ENCODE data around the gene PMPCB.
A peak's percentile ranks its signal among the peaks of the same experiment; 100 is the strongest.
"Not testable (repeated sequence)": the region's sequence is repeated elsewhere in the genome, so short reads cannot be mapped to it uniquely, and the experiment has no call there.

The PMPCB gene, protein sequence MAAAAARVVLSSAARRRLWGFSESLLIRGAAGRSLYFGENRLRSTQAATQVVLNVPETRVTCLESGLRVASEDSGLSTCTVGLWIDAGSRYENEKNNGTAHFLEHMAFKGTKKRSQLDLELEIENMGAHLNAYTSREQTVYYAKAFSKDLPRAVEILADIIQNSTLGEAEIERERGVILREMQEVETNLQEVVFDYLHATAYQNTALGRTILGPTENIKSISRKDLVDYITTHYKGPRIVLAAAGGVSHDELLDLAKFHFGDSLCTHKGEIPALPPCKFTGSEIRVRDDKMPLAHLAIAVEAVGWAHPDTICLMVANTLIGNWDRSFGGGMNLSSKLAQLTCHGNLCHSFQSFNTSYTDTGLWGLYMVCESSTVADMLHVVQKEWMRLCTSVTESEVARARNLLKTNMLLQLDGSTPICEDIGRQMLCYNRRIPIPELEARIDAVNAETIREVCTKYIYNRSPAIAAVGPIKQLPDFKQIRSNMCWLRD

DNA sequence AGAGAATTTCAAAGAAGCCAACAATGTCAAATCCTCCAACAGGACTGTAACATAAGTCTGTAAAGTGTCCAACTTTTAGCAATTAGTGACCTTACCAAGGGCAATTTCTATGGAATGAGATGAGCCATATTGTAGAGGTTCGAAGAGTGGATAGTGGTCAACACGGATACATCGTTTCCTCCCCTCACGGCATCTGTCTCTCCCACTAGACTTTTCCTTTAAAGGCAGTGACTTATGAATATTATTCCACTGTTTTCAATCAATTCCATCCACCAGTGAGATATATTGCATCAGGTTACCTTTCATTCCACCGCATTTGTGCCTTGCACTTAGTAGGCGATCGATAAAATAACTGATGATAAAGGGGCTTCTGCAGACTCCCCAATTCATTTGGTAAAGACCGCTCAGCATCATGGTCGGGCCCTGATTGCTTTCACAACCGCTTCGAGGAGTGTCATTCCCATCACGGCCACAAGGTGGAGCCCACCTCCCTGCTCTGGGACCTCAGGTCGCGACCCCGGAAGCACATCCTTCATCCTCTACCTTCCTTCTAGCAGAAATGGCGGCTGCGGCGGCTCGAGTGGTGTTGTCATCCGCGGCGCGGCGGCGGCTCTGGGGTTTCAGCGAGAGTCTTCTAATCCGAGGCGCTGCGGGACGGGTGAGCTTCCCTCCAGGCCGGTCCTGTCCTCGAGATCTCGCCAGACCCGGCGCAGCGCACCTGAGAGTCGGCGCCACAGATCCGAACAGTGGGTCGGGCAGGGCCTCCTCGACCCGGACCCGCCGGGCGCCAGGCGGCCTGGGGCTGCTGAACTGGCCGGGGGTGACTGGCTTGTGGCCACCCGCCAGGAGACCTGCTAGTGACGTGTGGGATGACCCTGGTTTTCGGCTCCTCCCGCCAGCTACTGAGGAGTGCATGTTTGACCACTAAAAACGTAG is at the start of gene PMPCB:
TSS of gene PMPCB (plus strand) at position 535 of the 936 bp plus-strand sequence. CDS start at position 560, 25 bp downstream.
- DNase-seq, result peak; percentile 95 to 96

DNA sequence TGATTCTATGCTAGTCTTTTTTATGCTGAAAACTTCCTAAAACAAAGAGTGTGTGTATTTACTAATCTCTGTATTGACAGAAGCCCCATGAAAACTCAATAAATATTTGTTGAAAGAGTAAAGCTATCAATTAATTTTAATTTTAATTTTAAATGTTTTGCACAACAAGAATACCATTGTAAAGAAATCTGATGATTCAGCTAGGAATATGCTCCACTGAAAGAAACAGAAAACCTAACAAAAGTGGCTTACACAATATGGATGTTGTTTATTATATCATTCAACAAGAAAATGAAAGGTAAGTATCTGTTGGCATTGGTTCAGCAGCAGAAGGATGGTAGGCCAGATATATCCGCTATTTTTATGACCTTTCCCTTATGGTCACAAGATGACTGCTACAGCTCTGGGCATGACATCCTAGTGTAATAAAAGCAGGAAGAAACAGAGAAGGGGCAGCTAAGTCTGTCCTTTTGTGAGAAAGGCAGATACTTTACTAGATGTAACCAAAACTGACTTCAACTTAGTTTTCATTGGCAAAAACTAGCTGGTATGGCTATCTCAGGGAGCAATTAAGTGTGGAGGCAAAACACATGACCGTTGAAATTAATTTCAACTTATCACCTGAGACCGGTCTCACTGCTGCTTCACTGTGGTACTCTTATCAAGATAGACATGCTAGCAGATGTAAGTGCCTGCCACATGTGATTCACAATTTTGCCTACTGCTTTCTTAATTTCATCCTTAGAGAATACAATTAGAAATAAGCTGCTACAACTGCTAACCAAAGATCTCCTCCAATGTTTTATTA is 43.3 kb upstream of the PMPCB start:
- not testable (repeated sequence) for DNase-seq

DNA sequence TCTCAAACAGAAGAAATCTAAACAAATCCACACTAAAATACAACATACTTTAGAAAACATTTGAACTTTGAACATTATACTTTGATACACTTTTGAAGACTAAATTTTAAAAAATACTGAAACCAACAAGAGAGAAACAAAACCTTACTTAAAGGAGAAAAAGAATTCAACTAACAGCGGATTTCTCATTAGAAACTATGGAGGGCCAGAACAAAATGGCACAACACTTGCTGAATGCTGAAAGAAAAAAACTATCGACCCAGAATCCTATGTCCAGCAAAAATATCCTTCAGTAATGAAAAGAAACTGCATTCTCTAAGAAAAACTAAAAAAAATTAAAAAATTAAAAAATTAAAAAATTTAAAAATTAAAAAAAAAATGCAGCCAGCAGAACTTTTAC is 33.2 kb upstream of the PMPCB start:
- DNase-seq, result not testable (repeated sequence)

DNA sequence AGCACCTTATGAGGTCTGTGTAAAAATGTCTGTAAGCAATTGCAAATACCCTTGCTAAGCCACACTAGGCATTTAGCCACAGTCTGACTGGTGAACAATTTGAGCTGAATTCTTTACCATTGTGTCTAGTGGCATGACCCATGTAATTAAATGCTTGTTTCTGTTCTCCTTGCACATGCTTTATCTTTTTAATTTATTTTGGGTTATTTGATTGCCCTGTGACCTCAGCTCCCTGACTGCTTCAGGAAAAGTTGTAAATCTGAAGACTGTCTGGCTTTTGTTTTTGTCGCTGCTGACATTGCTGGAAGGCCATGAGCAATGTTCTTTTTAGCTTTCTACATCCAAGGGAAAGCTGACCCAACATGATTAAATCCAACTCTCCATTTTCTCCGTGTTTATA is 31.0 kb upstream of the PMPCB start:
- DNase-seq, result not testable (repeated sequence)

DNA sequence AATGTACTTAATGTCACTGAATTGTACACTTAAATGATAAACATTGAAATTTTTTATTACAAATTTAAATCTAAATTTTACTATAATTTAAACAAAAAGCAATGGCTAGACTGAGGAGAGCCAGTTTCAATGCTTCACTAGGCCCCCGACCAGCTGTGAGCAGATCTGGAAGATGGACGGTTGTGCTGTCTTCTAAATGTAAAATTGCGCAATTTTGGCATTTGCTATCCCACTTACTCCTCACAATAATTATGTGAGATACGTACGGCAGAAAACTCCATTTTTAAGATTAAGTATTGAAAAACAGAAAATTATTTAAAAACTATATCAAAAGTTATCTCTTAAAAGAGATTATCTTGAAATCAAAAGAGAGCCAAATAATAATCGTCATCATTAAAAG is 23.9 kb upstream of the PMPCB start:
- not testable (repeated sequence) for DNase-seq

DNA sequence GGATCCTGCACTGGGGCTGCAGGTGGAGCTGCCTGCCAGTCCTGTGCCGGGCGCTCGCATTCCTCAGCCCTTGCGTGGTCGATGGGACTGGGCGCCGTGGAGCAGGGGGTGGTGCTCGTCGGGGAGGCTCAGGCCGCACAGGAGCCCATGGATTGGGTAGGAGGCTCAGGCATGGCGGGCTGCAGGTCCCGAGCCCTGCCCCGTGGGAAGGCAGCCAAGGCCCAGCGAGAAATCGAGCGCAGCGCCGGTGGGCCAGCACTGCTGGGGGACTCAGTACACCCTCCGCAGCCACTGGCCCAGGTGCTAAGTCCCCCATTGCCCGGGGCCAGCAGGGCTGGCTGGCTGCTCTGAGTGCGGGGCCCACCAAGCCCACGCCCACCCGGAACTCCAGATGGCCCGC is 22.4 kb upstream of the PMPCB start:
- not testable (repeated sequence) for DNase-seq

DNA sequence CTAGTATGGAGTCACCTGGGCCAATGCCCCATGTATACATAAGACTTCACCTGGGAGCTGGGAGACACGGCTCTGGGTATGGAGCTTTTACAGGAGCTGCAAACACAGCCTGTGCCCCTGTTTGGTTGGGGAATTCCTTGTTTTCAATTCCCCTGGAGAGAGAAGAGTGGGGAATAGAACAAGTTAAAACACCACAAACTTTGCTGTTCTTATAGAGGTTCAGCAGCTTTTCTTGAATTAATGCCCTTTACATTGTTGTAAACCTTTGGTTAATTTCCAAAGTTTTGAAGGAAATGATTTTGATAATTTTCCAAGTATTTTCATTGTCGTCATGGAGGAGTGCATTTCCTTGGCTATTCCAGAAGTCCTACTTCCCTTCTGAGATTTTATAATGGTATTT is 19.0 kb upstream of the PMPCB start:
- not testable (repeated sequence) for DNase-seq

DNA sequence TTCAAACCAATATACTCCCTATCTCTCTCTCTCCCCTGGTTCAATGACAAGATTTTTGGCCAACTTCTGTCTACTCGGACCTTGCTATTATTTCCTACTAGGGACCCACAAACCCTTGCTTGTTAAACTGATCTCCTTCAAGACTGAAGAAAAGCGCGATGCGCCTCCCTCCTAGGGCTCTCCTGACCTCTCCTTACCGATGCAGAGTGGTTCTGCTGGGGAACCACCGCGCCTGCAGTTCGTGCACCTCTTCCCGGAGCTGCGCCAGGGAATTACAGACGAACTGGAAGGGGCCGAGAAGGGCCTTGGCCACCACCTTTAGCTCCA is 17.6 kb upstream of the PMPCB start:
- not testable (repeated sequence) for DNase-seq

DNA sequence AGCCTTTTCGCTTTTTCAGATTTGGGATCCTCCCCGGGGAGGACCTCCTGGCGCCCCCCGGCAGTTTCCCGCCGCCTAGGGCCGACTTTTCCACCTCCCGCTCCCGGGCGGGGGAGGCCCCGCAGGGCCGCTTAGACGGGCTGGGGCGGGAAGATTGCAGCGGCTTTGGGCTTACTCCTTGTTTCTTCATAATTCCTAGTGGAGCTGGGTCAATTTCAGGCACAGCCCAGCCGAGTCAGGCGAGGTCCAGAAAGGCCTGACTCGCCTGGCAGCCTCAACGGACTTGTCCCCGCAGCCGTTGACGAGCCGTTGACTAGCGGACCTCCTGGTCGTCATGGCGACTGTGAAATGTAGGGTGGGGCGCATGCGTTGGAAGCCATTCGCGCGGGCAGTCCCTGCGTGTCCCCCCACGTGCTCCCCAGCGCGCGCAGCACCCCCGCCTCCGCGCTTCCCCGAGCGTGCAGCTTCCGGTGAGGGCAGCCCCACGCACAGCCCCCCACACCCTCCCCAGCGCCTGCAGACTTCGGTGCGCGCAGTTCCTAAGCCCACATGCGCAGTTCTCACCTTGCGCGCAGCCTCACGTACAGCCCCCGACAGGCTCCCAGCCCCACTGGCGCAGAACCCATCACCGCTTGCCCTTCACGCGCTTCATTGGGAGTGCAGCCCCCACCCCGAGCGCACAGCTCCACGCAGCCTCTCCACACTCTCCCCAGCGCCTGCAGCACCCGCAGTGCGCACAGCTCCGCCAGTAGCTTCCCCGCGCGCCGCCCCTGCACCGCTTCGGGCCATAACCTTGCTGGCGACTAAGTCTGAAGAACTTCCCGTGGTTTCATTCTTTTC is 17.1 kb upstream of the PMPCB start:
- DNase-seq, result peak; percentile 95

DNA sequence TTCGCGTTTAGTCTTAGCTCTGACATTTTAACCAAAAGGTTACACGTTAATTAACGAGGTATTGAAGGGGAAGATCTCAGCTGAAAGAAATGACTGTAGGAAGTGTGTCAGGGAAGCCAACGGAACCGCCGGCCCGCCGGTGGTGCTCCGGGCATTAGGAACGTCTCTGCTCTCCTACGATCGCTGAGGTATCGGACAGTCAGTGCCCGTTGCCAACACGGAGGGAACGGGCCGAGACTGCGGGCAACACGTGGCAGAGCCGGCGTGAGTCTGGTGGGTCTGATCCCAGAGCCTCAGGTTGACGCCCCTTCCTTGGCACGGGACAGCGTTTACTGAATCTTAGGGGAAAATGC is 16.5 kb upstream of the PMPCB start:
- not testable (repeated sequence) for DNase-seq

DNA sequence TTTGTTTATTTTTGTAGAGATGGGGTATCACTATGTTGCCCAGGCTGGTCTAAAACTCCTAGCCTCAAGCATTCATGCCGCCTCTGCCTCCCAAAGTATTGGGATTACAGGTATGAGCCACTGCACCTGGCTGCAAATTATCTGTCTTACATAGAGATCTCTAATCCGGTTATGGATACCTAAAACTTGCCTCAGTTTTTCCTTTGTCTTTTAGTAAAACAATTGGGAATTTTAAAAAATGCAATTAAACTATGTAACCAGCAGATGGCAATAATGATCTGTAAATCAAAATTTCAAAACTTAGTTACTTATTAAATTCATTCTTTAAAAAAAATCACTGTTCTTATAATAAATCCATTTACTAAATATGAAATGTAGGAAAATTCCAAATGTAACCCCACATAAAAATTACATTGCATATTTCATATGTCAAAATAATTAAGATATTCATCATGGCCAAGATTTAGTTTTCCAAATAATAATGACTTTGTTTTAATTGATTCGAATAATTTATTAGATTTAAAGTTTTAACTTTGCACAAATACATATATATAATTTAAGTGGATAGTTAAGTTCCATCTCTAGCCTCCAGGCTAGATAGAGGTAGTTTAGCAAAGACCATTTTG is 14.3 kb upstream of the PMPCB start:
- DNase-seq, result not testable (repeated sequence)

DNA sequence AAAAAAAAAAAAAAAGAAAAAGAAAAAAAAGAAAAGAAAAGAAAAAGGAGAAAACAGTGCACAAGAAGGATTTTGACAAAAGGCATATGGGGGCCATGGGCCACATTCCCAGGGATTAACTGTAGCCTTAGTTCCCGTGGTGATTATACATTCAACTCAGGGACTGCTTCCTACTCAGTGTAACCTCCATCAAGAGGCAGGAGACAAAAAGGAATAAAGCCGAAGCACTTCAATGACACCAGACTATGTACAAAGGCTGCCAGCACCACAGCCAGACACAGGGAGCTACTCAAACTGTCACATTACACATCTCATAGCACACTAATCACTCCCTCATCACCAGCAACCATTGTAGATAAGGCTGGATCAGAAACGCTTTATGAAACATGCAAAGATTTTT is 5.1 kb upstream of the PMPCB start:
- DNase-seq, result no peak

DNA sequence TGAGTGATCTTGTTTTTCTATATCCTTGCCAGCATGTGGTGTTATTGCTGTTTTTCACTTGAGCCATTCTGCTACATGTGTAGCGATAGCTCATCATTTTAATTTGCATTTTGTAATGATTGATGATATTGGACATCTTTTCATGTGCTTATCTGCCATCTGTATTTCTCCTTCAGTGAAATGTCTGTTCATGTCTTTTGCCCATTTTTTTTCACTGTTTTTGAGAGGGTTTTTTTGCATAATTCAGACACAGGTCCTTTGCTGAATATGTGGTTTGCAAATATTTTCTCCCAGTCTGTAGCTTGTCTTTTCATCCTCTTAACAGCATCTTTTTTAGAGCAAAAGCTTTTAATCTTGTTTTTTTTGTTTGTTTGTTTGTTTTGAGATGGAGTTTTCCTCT is 3.7 kb upstream of the PMPCB start:
- DNase-seq, result no peak

DNA sequence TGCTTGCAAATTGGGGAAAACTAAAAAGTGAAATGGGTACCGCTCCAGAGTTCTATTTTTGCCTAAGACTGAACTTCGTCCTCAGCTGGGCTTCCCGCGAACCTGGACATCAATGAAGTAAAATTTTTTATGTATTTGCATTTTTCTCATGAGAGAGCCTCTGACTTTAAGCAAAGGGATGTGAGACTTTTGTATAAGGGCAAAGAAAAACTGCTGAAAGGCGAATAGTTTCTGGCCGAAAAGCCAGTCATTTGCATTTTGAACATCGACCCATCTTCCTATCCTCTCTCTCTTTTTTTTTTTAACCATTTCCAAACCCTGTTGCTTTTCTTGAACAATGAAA is 573 bp downstream of the PMPCB start:
- DNase-seq, result no peak

DNA sequence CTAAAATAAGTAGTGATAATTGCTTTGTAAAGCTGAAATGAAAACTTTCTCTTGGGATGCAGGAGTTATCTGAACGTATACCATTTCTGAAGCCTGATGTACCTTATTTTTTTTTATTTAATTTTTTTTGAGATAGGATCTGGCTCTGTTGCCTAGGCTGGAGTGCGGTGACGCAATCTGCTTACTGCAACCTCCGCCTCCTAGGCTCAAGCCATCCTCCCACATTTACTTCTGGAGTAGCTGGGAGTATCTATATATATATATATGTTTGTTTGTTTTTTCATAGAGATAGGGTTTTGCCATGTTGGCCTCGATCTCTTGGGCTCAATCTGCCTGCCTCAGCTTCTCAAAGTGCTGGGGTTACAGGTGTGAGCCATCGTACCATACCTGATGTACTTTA is 2.4 kb downstream of the PMPCB start:
- DNase-seq, result no peak

DNA sequence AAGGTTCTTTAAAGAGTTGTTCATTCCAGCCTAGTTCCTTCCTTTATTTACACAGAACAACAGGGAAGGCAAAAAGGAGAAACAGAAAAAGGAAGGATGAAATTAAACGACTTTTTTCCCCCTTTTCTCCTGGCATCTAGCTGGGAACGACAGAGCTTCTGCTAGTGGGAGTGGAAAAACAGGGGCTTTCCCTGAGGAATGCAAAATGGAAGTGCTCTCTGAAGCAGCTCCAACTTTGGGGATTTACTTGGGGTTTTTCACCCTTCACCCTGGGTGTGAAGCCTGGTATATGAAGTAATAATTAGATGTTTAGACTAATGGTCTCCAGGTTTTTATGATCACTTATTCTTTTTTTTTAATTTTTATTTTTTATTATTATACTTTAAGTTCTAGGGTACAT is 4.2 kb downstream of the PMPCB start:
- no peak for DNase-seq

DNA sequence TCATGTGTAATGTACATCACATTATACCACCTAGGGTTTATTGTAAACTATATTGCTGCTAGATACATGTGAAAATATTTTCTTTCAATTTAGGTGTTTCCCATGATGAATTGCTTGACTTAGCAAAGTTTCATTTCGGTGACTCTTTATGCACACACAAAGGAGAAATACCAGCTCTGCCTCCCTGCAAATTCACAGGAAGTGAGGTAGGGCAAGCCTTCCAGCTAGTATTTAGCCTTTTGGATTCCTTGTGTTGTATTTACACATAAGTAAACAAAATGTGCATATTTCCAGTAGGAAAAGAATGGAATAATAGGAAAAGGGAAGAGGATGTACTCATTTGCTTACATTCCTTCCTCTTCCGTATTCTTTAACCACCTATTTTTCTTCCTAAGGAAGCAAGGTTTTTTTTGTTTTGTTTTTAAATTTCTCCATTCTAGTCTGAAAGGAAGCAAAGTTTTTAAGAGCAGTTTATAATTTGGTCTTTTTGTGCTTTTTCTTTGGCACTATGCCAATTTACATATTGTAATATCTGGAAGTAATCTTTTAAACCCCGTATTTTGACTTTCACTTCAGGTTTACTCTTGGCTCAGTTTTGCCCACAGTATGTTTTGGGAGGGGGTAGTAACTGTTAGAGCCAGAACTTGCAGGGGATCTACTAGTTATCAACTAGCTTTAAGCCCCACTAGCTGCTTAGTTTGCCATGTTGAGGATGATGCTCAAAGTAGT is 10.4 kb downstream of the PMPCB start:
- no peak for DNase-seq

DNA sequence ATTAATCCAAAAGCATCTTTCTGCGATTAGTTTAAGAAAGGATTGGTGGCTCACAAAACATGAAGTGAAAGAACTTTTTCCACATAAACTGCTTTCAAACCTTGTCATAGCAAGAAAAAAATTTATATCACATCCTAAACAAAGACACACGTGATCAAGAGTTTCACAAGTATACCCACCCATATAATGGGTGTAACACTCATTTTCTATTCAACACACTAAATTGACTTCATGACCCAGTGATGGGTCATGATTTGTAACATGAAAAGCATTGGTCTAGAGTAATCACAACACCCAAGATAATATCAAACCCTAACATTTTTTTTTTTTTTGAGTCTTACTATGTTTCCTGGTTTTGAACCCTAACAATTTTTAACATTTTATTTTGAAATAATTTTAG is 17.6 kb downstream of the PMPCB start:
- DNase-seq, result no peak

DNA sequence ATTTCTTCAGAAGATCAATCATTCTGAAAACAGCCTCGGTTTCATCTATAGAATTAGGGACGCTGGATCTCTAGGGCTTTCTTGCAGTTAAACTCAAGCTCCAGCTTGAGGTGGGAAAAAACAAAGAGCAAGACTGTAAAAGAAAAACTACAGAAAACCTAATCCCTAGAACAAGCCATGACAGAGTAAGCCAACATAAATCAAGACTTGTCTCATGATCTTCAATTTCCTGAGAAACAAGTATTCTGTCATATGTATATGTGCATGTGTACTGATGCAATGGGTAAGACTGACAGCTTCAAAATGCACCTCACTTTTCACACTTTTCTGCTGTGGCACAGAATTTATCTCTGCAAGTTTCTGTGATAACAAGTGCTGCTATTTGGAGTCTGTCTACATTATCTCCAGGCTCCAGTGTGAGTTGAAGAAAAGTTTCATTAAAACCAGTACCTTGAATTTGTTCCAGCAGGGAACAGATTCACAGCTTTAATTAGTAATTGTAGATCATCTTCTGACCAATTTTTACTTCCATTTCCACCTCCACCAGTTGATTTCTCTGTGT is 19.2 kb downstream of the PMPCB start:
- no peak for DNase-seq

DNA sequence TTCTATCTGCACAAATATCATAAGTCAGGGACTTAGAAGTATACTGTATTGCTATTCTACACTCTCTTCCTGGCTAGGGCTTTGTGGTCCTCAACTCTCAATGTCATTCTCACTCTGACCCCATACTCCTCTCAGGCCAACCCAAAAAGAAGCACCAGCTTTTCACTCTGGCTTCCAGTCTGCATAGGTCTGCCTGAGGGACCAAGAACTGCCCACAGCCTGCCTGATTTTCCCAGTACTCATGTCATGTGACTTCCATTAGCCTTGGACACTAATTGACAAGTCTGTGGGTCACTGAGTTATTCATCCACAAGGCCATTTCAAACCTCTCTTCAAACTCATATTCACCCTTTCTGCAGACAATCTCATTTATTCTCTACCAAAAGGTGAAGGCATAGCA is 19.8 kb downstream of the PMPCB start:
- no peak for DNase-seq

DNA sequence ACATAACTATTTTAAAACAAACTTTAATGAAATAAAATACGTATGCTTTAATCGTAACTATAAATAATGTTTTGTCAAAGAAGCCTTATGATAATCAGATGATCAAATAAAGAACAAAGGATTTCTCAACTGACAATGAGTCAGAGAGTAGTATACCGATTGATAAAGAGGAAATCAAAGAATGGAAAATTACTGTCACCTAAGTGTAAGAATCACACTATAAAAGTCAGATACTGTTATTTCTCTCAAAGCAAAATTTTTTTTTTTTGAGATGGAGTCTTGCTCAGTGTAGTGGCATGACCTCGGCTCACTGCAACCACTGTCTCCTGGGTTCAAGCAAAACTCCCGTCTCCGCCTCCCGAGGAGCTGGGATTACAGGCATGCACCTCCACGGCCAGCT is 28.5 kb downstream of the PMPCB start:
- no peak for DNase-seq
